H1 (cell line): Measurements from ENCODE around the gene ZFP36L2. TPM values are rescaled to one million over a fixed set of nuclear protein-coding genes. Genes with fewer than 3 reads are reported as not detected.

ENCODE experiments used
- SIRT6 ChIP-seq: IDR thresholded peaks from one replicate; pipeline ENCODE4 v1.7.1; 2012; ENCODE audit warnings: low read length, inconsistent platforms
- polyA plus RNA-seq, 7 experiments: library from polyadenylated mRNA; depleted of rRNA in 3 of 7; stranded (reverse) in 5 of 7; unstranded in 2 of 7; fragments of >200 nt in 5 of 7; fragments of 200-250 nt in 2 of 7; gene quantifications; 1 replicate in 5 of 7; 2 replicates in 1 of 7; 4 replicates in 1 of 7; pipeline versions ENCODE4 v1.2.1 to v1.2.3, GENCODE V29; 2011 to 2013; ENCODE audit warnings: missing spikeins in 2 of 7, mixed read lengths in 2 of 7
- total RNA-seq: library from RNA; stranded (reverse); fragmentation: NEBNext Ultra II Directional; extraction: Animal tissue kit (Norgen Biotek cat#: 25700); gene quantifications from 2 replicates; pipeline ENCODE4 v1.2.1, GENCODE V29; 2021

The ZFP36L2 gene
- total and polyA plus RNA-seq, 2 of the 8 experiments (the other 6 are each of a cell fraction or from before 2014, with no cell fraction given) = 13.4 to 102 TPM

- no peak for TF ChIP-seq SIRT6
These were observed 48.3 kb downstream of the ZFP36L2 start (continued) for GRCh38 chr2:43178055-43178598.
